T-helper 17 cell (primary cell): ENCODE data around the gene FOXK1. TPM values are rescaled to one million over a fixed set of nuclear protein-coding genes. Genes with fewer than 3 reads are reported as not detected.
A peak's percentile ranks its signal among the peaks of the same experiment; 100 is the strongest.

Experiments used
- ATAC-seq: fragments of 150-1000 bp; cut with Tn5 transposase; 2 replicates; pipeline ENCODE4 v1.10.0; 2021; ENCODE audit warnings: mild to moderate bottlenecking, moderate library complexity
- DNase-seq, 3 donors: peaks; one replicate each; pipeline versions ENCODE4 v3.0.0 to v3.0.0-alpha.2; 2020 to 2021
- H3K9me3 ChIP-seq: one replicate; pipeline ENCODE4 v1.7.0; 2013; ENCODE audit warnings: low read length, mild to moderate bottlenecking; ENCODE audit not compliant: control insufficient read depth, poor library complexity, severe bottlenecking
- H3K27ac Mint-ChIP-seq: one replicate; pipeline ENCODE4 v1.8.0; 2022; ENCODE audit warnings: mild to moderate bottlenecking, moderate library complexity, mixed read lengths
- H3K27me3 Mint-ChIP-seq: one replicate; pipeline ENCODE4 v1.8.0; 2022; ENCODE audit warnings: mixed read lengths
- H3K36me3 Mint-ChIP-seq: one replicate; pipeline ENCODE4 v1.8.0; 2022; ENCODE audit warnings: low read depth, mixed read lengths
- H3K4me1 Mint-ChIP-seq: one replicate; pipeline ENCODE4 v1.8.0; 2022; ENCODE audit warnings: mild to moderate bottlenecking, mixed read lengths
- H3K4me3 Mint-ChIP-seq: one replicate; pipeline ENCODE4 v1.8.0; 2022; ENCODE audit warnings: mild to moderate bottlenecking, moderate library complexity, mixed read lengths
- total RNA-seq, 4 donors: library from RNA in 2 of 4; stranded (reverse) in 2 of 4; gene quantifications; one replicate each; pipeline ENCODE4 v1.2.3 and lab custom pipeline; 2022 to 2026

FOXK1 gene
- total RNA-seq, 2 donors from 2014 or later = 59.8 to 60.9 TPM

GRCh38 chr7:4693152-4693551, 11.1 kb downstream of the FOXK1 start:
- no peak overlapping the region for H3K4me3 Mint-ChIP-seq
- no peaks in the 10 kb centered on the region for H3K27me3 Mint-ChIP-seq
- peaks cover 61% of the 10 kb centered on the region for H3K4me1 Mint-ChIP-seq

DNA sequence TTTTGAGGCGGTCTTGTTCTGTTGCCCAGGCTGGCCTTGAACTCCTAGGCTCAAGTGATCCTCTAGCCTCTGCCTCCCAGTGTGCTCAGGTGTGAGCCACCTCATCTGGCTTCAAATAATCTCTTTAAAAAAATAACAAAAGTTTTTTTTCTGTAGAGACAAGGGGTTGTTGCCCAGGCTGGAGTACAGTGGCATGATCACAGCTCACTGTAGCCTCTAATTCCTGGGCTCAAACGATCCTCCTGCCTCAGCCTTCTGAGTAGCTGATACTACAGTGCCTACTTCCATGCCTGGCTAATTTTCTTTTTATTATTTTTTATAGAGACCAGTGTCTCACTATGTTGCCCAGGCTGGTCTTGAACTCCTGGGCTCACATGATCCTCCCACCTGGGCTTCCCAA, 11.7 kb downstream of the FOXK1 start:
- ATAC-seq = no peak
- Mint-ChIP-seq H3K4me1 (peaks cover 61% of the 10 kb centered on the region), H3K27ac (peak overlapping the region; percentile 76), H3K27me3 (no peaks in the 10 kb centered on the region), H3K36me3 (no peaks in the 10 kb centered on the region), H3K4me3 (no peak overlapping the region)
- DNase-seq = no peak
- H3K9me3 ChIP-seq = no peaks in the 10 kb centered on the region

More at GRCh38 chr7:4693152-4693551, 11.1 kb downstream of the FOXK1 start:
- Mint-ChIP-seq H3K36me3 (no peaks in the 10 kb centered on the region), H3K27ac (peak overlapping the region; percentile 76)
- no peaks in the 10 kb centered on the region for H3K9me3 ChIP-seq
- no peak for DNase-seq
- ATAC-seq = no peak

DNA sequence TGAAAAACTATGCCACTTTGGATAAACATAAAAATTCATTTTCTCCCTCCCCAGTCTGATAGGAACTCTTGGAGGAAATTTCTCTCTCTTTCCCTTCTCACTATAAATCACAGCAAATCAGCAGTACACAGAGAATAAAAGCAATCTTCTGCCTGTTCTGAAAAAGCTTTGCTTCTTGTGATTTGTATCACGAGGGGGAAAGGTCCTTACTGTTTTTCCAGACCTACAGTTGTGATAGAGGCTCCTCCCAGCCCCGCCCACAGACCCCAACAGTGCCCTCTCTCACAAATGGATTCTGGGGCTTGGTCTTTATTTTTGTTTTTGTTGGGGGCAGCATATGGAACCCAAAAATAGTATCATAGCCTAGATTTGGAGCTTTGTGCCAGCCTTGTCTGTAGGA, 12.2 kb downstream of the FOXK1 start:
- ATAC-seq (no peak), DNase-seq (no peak)
- H3K9me3 ChIP-seq = no peaks in the 10 kb centered on the region
- no peaks in the 10 kb centered on the region for H3K27me3 Mint-ChIP-seq
- peaks cover 58% of the 10 kb centered on the region for H3K4me1 Mint-ChIP-seq
- no peak overlapping the region for H3K4me3 Mint-ChIP-seq
- no peak overlapping the region for H3K27ac Mint-ChIP-seq
- no peaks in the 10 kb centered on the region for H3K36me3 Mint-ChIP-seq

- DNase-seq (no peak), ATAC-seq (no peak)
- H3K9me3 ChIP-seq = no peaks in the 10 kb centered on the region
- Mint-ChIP-seq H3K27me3 (no peaks in the 10 kb centered on the region), H3K4me3 (no peak overlapping the region), H3K36me3 (no peaks in the 10 kb centered on the region), H3K4me1 (peaks cover 34% of the 10 kb centered on the region), H3K27ac (no peak overlapping the region)
Observed at GRCh38 chr7:4698707-4699275, 16.7 kb downstream of the FOXK1 start.

DNA sequence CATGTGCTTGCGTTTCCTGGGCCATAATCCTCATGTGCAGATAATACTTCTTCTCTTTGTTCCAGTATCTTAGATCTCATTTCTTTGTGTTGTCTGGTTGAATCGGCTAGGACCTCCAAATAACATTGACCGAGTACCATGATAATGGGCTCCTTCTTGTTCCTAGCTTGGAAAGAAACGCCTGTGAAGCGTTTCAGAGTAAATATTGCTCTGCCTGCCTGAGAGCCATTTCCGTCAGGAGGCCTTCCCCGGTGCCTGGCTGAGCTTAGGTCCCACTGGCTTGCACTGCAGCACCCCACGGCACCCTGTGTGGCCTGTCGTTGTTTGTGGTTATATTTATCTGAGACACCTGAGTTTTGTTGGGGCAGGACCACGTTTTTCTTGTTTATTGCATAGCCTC, 17.7 kb downstream of the FOXK1 start:
- no peaks in the 10 kb centered on the region for H3K27me3 Mint-ChIP-seq
- ATAC-seq = no peak
- H3K9me3 ChIP-seq = no peaks in the 10 kb centered on the region
- H3K27ac Mint-ChIP-seq = peak overlapping the region; percentile 71
- H3K4me1 Mint-ChIP-seq = peaks cover 30% of the 10 kb centered on the region
- H3K36me3 Mint-ChIP-seq = no peaks in the 10 kb centered on the region
- no peak for DNase-seq
- no peak overlapping the region for H3K4me3 Mint-ChIP-seq

DNA sequence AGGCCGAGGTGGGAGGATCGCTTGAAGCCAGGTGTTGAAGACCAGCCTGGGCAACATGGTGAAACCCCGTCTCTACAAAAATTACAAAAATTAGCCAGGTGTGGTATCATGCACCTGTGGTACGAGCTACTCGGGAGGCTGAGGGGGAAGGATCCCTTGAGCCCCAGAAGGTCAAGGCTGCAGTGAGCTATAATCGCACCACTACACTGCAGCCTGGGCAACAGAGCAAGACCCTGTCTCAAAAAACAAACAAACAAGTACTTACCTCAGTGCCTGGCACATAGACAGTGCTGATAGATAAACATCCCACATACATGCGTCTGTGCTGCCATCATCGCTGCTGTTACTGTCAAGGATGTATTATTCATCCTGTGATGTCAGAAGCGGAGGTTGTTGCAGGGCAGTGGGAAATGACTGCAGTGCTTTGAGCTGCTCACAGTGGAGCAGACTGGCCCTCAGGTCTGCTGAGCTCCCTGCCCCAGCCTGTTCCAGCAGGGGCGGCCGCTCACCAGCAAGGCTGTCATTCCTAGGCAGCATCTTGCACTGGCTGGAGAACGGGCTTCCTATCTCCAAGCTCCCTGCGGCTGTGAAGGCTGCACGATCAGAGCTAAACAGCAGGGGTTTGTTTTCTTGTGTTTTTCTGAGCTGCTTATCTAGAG, 18.6 kb downstream of the FOXK1 start:
- Mint-ChIP-seq H3K27me3 (no peaks in the 10 kb centered on the region), H3K4me3 (no peak overlapping the region), H3K4me1 (peaks cover 31% of the 10 kb centered on the region), H3K27ac (peak overlapping the region; percentile 71), H3K36me3 (no peaks in the 10 kb centered on the region)
- DNase-seq (no peak), ATAC-seq (no peak)
- H3K9me3 ChIP-seq = no peaks in the 10 kb centered on the region

DNA sequence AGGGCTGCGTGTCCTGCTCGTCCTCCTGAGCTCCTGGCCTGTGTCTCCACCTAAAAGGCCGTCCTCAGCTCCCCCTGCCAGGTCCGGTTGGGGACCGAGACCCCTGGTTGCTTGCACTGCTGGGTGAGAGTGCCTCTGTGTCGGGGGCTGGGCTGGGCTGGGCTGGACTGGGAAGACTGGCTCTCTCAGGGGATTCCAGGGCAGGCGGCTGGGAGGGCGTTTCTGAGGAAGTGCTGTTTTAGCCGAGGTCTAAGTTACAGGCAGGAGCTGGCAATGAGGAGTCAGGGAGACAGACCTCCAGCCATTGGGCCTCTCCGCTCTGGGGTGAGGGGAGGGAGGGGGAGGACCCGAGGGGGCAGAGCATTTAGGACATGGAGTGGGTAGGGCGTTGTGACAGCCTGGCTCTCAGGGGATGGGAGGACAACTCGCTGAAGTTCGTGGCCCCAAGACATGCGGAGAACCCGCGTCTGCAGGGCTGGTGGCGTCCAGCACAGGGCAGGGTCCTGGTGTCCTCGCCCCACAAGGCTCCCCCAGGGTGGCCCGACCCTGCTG, 20.9 kb downstream of the FOXK1 start:
- H3K9me3 ChIP-seq = no peaks in the 10 kb centered on the region

GRCh38 chr7:4703532-4703931, 21.4 kb downstream of the FOXK1 start:
- H3K4me1 Mint-ChIP-seq = peaks cover 26% of the 10 kb centered on the region
- H3K4me3 Mint-ChIP-seq = no peak overlapping the region
- ATAC-seq = no peak
- H3K27ac Mint-ChIP-seq = no peak overlapping the region
- no peaks in the 10 kb centered on the region for H3K9me3 ChIP-seq
- no peak for DNase-seq
- H3K27me3 Mint-ChIP-seq = no peaks in the 10 kb centered on the region
- H3K36me3 Mint-ChIP-seq = no peaks in the 10 kb centered on the region

More for the DNA sequence above, 20.9 kb downstream of the FOXK1 start:
- DNase-seq (no peak), ATAC-seq (no peak)
- H3K27me3 Mint-ChIP-seq = no peaks in the 10 kb centered on the region
- H3K4me1 Mint-ChIP-seq = peaks cover 26% of the 10 kb centered on the region
- H3K4me3 Mint-ChIP-seq = no peak overlapping the region
- H3K36me3 Mint-ChIP-seq = no peaks in the 10 kb centered on the region
- H3K27ac Mint-ChIP-seq = no peak overlapping the region

DNA sequence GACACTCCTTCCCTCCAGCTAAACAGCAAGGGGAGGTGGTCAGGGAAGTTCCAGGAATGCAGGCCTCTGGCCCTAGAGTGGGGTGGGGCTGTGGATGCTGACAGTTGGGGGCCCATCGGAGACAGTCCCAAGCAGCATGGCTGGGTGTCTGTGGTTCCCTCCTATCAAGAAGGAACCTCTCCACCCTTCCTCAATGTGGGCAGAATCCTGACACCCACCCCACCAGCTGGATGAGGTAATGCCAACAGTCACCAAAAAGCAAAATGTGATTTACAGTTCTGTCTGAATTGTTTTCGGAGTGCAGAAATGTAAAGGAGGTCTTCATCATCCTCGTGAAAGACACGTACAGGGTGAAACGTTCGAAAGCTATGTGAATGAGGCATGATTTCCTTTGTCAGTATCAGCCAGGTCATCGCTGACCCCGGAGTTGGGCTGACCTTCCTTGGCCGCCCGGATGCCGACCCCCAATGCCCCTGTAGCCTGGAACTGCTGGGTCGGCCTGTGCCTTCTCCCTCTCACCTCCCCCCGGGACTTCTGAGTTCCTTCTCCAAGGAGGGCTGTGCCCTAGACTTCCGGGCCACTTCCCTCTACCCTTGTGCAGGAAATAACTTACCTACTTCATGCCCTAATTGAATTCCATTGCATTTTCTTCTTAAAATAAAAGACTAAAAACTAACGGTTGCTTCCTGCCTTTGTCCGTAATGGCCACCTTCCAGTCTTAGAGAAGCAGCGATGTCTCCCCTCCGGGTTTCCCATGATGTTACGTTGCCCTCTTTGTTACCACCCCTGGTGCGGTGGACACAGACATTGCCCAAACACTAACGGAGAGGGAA, 24.5 kb downstream of the FOXK1 start:
- H3K9me3 ChIP-seq = no peaks in the 10 kb centered on the region
- H3K36me3 Mint-ChIP-seq = peaks cover 3% of the 10 kb centered on the region
- no peak overlapping the region for H3K4me3 Mint-ChIP-seq
- no peak overlapping the region for H3K27ac Mint-ChIP-seq
- no peaks in the 10 kb centered on the region for H3K27me3 Mint-ChIP-seq
- ATAC-seq (no peak), DNase-seq (no peak)
- peaks cover 34% of the 10 kb centered on the region for H3K4me1 Mint-ChIP-seq

- H3K4me3 Mint-ChIP-seq = no peak overlapping the region
- peaks cover 3% of the 10 kb centered on the region for H3K36me3 Mint-ChIP-seq
- H3K4me1 Mint-ChIP-seq = peaks cover 38% of the 10 kb centered on the region
- H3K27ac Mint-ChIP-seq = no peak overlapping the region
- no peaks in the 10 kb centered on the region for H3K27me3 Mint-ChIP-seq
- H3K9me3 ChIP-seq = no peaks in the 10 kb centered on the region
- ATAC-seq (no peak), DNase-seq (no peak)
Observed at GRCh38 chr7:4707217-4707741, 25.2 kb downstream of the FOXK1 start.

DNA sequence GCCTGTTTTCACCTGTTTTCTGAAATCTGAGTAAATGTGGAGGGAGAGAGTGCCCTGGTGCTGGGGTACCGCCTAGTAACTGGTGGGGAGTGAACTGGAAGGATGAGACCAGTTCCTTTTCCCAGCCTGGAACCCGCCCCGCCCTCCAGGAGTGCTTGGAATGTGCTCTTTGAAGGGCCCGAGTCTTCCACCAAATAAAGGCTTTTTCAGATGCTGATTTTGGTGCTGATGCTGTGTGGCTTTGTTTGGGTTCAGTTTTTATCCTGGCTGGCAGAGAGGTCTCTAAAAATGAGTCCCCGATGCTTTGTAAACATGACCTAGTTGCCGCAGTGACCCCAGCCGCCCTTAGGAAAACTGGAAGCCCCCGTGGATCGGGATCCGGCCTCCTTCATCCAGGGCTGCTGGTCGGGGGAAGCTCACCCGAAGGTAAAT, 25.9 kb downstream of the FOXK1 start:
- Mint-ChIP-seq H3K36me3 (peaks cover 3% of the 10 kb centered on the region), H3K4me3 (no peak overlapping the region), H3K27me3 (no peaks in the 10 kb centered on the region), H3K4me1 (peaks cover 37% of the 10 kb centered on the region), H3K27ac (peak overlapping the region; percentile 62)
- no peak for ATAC-seq
- no peak for DNase-seq
- H3K9me3 ChIP-seq = no peaks in the 10 kb centered on the region

GRCh38 chr7:4709187-4709586, 27.1 kb downstream of the FOXK1 start:
- Mint-ChIP-seq H3K27ac (no peak overlapping the region), H3K36me3 (peaks cover 3% of the 10 kb centered on the region), H3K4me3 (no peak overlapping the region), H3K27me3 (no peaks in the 10 kb centered on the region), H3K4me1 (peaks cover 35% of the 10 kb centered on the region)
- ATAC-seq (no peak), DNase-seq (no peak)
- no peaks in the 10 kb centered on the region for H3K9me3 ChIP-seq

DNA sequence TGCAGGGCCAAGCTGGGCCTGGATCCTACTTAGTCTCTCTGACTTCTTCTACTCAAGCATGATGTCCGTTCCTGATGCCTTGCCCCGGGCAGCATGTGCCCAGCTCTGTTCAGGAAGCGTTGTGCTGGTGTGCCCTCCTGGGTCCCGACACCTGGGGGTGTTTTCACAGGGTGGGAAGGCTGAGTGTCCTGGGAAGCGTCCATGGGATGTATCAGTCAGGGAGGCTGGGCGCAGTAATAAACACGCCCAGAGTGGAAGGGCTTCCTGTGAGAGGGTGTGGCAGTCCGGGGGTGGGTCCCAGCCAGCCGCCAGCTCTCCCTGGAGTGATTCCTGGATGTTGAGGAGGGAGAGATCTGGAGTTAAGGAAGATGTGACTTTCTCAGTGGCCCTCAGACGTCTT, 29.0 kb downstream of the FOXK1 start:
- H3K27ac Mint-ChIP-seq = peak overlapping the region; percentile 70
- H3K4me3 Mint-ChIP-seq = peak overlapping the region; percentile 13
- no peaks in the 10 kb centered on the region for H3K27me3 Mint-ChIP-seq
- ATAC-seq (no peak), DNase-seq (no peak)
- H3K4me1 Mint-ChIP-seq = peaks cover 40% of the 10 kb centered on the region
- peaks cover 3% of the 10 kb centered on the region for H3K36me3 Mint-ChIP-seq
- no peaks in the 10 kb centered on the region for H3K9me3 ChIP-seq
